C4-2B (cell line): ENCODE results near the gene LDLR.

Experiments used
- ZFX ChIP-seq: fragments of 450-650 bp; IDR thresholded peaks from 2 replicates; pipeline ENCODE4 v1.6.1; 2017
- TF ChIP-seq, protein P1 (sequence below): fragments of 450-650 bp; conservative IDR thresholded peaks from 2 replicates; pipeline ENCODE4 v1.5.1; 2017; ENCODE audit warnings: mild to moderate bottlenecking

DNA sequence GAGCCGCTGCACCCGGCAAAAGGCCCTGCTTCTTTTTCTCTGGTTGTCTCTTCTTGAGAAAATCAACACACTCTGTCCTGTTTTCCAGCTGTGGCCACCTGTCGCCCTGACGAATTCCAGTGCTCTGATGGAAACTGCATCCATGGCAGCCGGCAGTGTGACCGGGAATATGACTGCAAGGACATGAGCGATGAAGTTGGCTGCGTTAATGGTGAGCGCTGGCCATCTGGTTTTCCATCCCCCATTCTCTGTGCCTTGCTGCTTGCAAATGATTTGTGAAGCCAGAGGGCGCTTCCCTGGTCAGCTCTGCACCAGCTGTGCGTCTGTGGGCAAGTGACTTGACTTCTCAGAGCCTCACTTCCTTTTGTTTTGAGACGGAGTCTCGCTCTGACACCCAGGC, 17.2 kb downstream of the LDLR start:
- TF ChIP-seq, protein P1, sequence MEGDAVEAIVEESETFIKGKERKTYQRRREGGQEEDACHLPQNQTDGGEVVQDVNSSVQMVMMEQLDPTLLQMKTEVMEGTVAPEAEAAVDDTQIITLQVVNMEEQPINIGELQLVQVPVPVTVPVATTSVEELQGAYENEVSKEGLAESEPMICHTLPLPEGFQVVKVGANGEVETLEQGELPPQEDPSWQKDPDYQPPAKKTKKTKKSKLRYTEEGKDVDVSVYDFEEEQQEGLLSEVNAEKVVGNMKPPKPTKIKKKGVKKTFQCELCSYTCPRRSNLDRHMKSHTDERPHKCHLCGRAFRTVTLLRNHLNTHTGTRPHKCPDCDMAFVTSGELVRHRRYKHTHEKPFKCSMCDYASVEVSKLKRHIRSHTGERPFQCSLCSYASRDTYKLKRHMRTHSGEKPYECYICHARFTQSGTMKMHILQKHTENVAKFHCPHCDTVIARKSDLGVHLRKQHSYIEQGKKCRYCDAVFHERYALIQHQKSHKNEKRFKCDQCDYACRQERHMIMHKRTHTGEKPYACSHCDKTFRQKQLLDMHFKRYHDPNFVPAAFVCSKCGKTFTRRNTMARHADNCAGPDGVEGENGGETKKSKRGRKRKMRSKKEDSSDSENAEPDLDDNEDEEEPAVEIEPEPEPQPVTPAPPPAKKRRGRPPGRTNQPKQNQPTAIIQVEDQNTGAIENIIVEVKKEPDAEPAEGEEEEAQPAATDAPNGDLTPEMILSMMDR, result no peak
- TF ChIP-seq ZFX, result no peak
